ENCODE results near the gene ST14. TPM values are rescaled to one million over a fixed set of nuclear protein-coding genes. Genes with fewer than 3 reads are reported as not detected.

The ST14 gene
- total and polyA plus RNA-seq, 2 donors (not counting 1 experiment from before 2014, with no cell fraction given) = 36.2 to 52.2 TPM

DNA sequence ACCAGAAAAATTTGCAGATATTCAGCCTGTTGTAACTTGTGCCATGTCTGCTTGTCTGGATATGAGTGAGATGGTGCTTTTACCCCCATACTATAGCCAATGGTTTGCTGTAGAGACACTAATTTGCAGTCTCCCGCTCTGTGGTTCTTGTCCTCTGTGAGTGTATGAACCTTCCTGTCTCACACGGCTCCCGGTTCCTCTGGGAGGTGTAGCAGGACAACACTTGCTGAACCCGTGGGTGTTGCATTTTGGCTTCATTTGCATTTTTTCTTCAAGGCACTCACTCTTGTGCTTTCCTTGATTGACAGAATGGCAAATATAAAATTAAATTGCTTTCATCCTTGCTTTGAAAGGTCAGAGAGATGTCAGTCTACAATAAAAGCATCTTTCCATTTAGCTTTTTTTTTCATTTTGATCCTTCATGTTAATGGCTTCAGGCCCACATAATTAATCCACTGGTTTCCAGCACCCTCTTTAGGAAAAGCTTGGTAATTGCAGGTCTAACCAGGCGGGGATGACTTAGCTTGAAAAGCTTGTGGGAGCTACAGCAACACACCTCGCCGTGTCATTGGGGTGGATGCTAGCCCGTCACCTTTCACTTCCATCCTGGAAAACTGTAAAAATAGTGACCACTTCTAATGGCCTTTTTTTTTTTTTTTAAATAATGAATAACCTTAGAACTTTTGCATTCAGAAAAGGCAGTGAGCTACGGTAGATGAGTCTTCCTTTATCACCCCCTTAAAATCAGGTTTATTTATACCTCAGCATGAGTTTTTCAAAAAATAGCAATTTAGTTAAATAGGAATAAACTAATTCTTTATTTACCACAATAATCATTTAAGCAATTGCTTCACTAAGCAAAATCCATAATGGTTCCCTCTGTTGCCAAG lies 27.4 kb upstream of the ST14 start:
- ATAC-seq (ENCODE audit: low read depth) (peak; percentile 89), DNase-seq (peak; percentile 81)
- Histone ChIP-seq H3K9ac (ENCODE audit: low read length) (no peak overlapping the region), H3K4me3 (ENCODE audit: control extremely low read depth in 1 of 5, extremely low read depth in 1 of 5, insufficient read depth in 1 of 5, low read depth in 2 of 5, low read length in 4 of 5) (no peak overlapping the region), H3K4me2 (replicated peaks; ENCODE audit: low read depth, low read length, poor library complexity, severe bottlenecking) (no peak overlapping the region), H3K9me3 (ENCODE audit: control extremely low read depth in 1 of 3, control insufficient read depth in 2 of 3, insufficient read depth in 1 of 3, low read length in 2 of 3) (no peaks in the 10 kb centered on the region), H3K36me3 (replicated peaks in 1 of 2; ENCODE audit: control extremely low read depth in 1 of 2, control insufficient read depth in 1 of 2, extremely low read depth in 1 of 2, insufficient read depth in 2 of 2, low read length in 1 of 2) (peaks cover 6 to 64% of the 10 kb centered on the region in 2 experiments), H4K20me1 (ENCODE audit: control insufficient read depth, insufficient read depth, low read length, poor library complexity, severe bottlenecking) (peaks cover 35% of the 10 kb centered on the region), H3K27ac (ENCODE audit: low read length in 2 of 2) (no peak overlapping the region), H3K4me1 (ENCODE audit: control insufficient read depth in 2 of 2, insufficient read depth in 2 of 2, low read length in 2 of 2) (peaks cover 0 to 9% of the 10 kb centered on the region in 2 donors), H3K27me3 (replicated peaks in 1 of 4; ENCODE audit: control extremely low read depth in 1 of 4, control insufficient read depth in 3 of 4, insufficient read depth in 4 of 4, low read length in 3 of 4) (no peaks in the 10 kb centered on the region), H3K79me2 (ENCODE audit: control insufficient read depth, insufficient read depth, low read length) (peaks cover 20% of the 10 kb centered on the region), H2AFZ (ENCODE audit: insufficient read depth, low read depth, low read length, poor library complexity, severe bottlenecking) (no peak overlapping the region)
- POLR2A ChIA-PET = interaction anchor here (0.7 to 1.8 kb wide), 8 partner anchors 14 to 271 kb away, joined by 3 to 12 read pairs (median 3); partner anchors contain the start of gene PRDM10
- intact Hi-C loops (cut with micrococcal nuclease) = loop anchor here (1.0 kb wide), 4 partner anchors 129 to 251 kb away; no protein-coding TSS in a partner anchor
- TF ChIP-seq, protein P1, sequence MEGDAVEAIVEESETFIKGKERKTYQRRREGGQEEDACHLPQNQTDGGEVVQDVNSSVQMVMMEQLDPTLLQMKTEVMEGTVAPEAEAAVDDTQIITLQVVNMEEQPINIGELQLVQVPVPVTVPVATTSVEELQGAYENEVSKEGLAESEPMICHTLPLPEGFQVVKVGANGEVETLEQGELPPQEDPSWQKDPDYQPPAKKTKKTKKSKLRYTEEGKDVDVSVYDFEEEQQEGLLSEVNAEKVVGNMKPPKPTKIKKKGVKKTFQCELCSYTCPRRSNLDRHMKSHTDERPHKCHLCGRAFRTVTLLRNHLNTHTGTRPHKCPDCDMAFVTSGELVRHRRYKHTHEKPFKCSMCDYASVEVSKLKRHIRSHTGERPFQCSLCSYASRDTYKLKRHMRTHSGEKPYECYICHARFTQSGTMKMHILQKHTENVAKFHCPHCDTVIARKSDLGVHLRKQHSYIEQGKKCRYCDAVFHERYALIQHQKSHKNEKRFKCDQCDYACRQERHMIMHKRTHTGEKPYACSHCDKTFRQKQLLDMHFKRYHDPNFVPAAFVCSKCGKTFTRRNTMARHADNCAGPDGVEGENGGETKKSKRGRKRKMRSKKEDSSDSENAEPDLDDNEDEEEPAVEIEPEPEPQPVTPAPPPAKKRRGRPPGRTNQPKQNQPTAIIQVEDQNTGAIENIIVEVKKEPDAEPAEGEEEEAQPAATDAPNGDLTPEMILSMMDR (IDR thresholded peaks at IDR 0.05) = peak; percentile 88
- TF ChIP-seq EZH2 (IDR thresholded peaks at IDR 0.05; ENCODE audit: borderline replicate concordance, insufficient read depth, low read depth, low read length, poor library complexity, severe bottlenecking) = no peak
- H3K4me3 Mint-ChIP-seq = no peak overlapping the region
- no peaks in the 10 kb centered on the region for H3K9me3 Mint-ChIP-seq (ENCODE audit: insufficient read depth)
- CTCF ChIA-PET = interaction anchor here (0.6 to 9.4 kb wide), 65 partner anchors 9 to 383 kb away, joined by 3 to 339 read pairs (median 5); partner anchors contain the start of genes APLP2, NFRKB and PRDM10
- 40% methylated on average over 1 of the region's 9 CpGs for WGBS (ENCODE audit: insufficient coverage)
- no peak overlapping the region for H3K27ac Mint-ChIP-seq
- H3K4me1 Mint-ChIP-seq = peaks cover 14% of the 10 kb centered on the region
- H3K27me3 Mint-ChIP-seq = no peaks in the 10 kb centered on the region

DNA sequence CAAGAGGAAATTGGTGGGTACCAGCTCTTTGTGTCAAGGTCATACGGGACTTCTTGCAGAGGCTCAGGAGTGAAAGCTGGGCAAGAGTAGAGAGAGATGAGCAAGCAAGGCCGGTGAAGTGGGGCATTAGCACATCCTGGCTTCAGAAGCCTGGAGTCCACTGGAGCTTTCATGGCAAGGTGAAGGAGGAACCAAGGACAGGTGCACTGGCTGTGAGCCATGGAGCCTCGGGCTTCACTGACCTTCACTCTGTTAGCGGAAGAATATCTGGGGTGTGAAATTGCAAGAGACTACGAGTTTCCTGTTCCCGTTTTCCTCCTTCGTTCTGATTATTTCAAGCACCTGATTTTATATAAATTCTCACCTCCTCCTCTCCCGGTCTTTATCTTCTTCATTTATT lies 25.9 kb upstream of the ST14 start:
- WGBS (ENCODE audit: insufficient coverage) = 70% methylated on average over 2 of the region's 8 CpGs
- H3K4me2 ChIP-seq (replicated peaks; ENCODE audit: low read depth, low read length, poor library complexity, severe bottlenecking) = no peak overlapping the region
- no peaks in the 10 kb centered on the region for H3K9me3 ChIP-seq (ENCODE audit: control extremely low read depth in 1 of 3, control insufficient read depth in 2 of 3, insufficient read depth in 1 of 3, low read length in 2 of 3)
- H3K36me3 ChIP-seq (replicated peaks in 1 of 2; ENCODE audit: control extremely low read depth in 1 of 2, control insufficient read depth in 1 of 2, extremely low read depth in 1 of 2, insufficient read depth in 2 of 2, low read length in 1 of 2) = peaks cover 2 to 57% of the 10 kb centered on the region in 2 experiments
- H3K27ac Mint-ChIP-seq = peak overlapping the region; percentile 27
- ChIA-PET CTCF (interaction anchor here (2.3 to 9.4 kb wide), 7 partner anchors 7 to 238 kb away, joined by 11 to 339 read pairs (median 47); partner anchors contain the start of gene NFRKB), POLR2A (no interaction called here)
- peaks cover 0 to 9% of the 10 kb centered on the region in 2 donors for H3K4me1 ChIP-seq (ENCODE audit: control insufficient read depth in 2 of 2, insufficient read depth in 2 of 2, low read length in 2 of 2)
- peaks cover 37% of the 10 kb centered on the region for H4K20me1 ChIP-seq (ENCODE audit: control insufficient read depth, insufficient read depth, low read length, poor library complexity, severe bottlenecking)
- peaks cover 14% of the 10 kb centered on the region for H3K4me1 Mint-ChIP-seq
- peaks cover 20% of the 10 kb centered on the region for H3K79me2 ChIP-seq (ENCODE audit: control insufficient read depth, insufficient read depth, low read length)
- H3K27me3 Mint-ChIP-seq = no peaks in the 10 kb centered on the region
- no peak overlapping the region for H3K9ac ChIP-seq (ENCODE audit: low read length)
- H3K4me3 Mint-ChIP-seq = no peak overlapping the region
- no peaks in the 10 kb centered on the region for H3K27me3 ChIP-seq (replicated peaks in 1 of 4; ENCODE audit: control extremely low read depth in 1 of 4, control insufficient read depth in 3 of 4, insufficient read depth in 4 of 4, low read length in 3 of 4)
- no peak overlapping the region for H3K4me3 ChIP-seq (ENCODE audit: control extremely low read depth in 1 of 5, extremely low read depth in 1 of 5, insufficient read depth in 1 of 5, low read depth in 2 of 5, low read length in 4 of 5)
- intact Hi-C loops (cut with micrococcal nuclease) = no loop called here
- ATAC-seq (ENCODE audit: low read depth) (no peak), DNase-seq (no peak)
- TF ChIP-seq, protein P1 (IDR thresholded peaks at IDR 0.05) = no peak
- no peak for TF ChIP-seq EZH2 (IDR thresholded peaks at IDR 0.05; ENCODE audit: borderline replicate concordance, insufficient read depth, low read depth, low read length, poor library complexity, severe bottlenecking)
- no peak overlapping the region for H2AFZ ChIP-seq (ENCODE audit: insufficient read depth, low read depth, low read length, poor library complexity, severe bottlenecking)
- H3K27ac ChIP-seq (ENCODE audit: low read length in 2 of 2) = peak overlapping the region in 1 of 2 donors; percentile 4
- H3K9me3 Mint-ChIP-seq (ENCODE audit: insufficient read depth) = no peaks in the 10 kb centered on the region
